CD4-positive, alpha-beta T cell treated with Interleukin-17A for 4 hours (primary cell): ENCODE data around the gene PLXNC1.
"Not testable (repeated sequence)": the region's sequence is repeated elsewhere in the genome, so short reads cannot be mapped to it uniquely, and the experiment has no call there.

Source experiments
- DNase-seq: peaks from one replicate; pipeline ENCODE4 v3.0.0-alpha.2; 2020; ENCODE audit warnings: mixed read lengths

Gene PLXNC1

DNA sequence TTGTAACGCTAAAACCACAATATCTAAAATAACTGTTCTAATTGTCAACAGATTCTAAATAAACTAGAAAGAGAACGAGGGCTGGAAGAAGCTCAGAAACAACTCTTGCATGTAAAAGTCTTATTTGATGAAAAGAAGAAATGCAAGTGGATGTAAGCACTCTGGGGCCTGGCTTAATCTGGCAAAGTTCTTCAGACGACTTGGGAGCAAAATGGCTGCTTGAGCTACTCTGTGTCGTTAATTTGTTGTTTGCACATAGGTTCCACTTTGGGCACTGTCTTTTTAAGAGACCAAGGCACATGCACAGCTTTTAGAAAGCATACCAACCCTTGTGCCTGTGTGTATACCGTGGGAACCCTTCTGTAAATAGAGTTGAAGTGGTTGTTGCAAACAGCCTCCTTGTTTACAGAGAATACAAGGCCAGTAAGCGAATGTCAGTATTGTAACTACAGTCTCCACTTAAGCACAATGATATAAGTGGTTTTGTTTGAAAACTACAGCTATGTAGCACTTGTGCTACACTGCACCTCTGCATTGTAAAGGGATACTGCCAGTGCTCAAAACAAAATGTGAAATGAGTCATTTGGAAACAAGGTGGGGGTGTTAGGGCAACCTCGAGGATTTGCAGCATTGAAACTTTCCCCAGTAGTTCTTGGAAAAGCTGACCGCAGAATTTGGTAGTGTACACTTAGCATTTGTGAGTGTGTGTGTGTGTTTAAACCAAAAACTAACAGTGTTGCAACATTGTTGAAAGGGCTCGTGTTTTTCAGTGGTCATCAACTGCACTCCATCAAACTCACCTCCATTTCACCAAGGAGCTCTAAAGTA lies 157.0 kb downstream of the PLXNC1 start:
- DNase-seq = no peak

GRCh38 chr12:94308612-94309011 lies 160.2 kb downstream of the PLXNC1 start:
- no peak for DNase-seq

GRCh38 chr12:94309373-94309772 lies 161.0 kb downstream of the PLXNC1 start:
- no peak for DNase-seq

- DNase-seq = no peak
These were observed 164.0 kb downstream of the PLXNC1 start for GRCh38 chr12:94312378-94312777.

DNA sequence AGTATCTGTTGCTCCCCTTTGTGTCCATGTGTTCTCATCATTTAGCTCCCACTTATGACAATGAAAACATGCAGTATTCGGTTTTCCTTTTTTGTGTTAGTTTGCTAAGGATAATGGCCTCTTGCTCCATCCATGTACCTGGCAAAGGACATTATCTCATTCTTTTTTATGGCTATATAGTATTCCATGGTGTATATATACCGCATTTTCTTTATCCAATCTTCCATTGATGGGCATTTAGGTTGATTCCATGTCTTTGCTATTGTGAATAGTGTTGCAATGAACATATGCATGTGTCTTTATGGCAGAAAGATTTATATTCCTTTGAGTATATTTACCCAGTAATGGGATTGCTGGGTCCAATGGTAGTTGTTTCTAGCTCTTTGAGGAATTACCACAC lies 168.2 kb downstream of the PLXNC1 start:
- not testable (repeated sequence) for DNase-seq

- DNase-seq = no peak
These were observed 169.8 kb downstream of the PLXNC1 start for GRCh38 chr12:94318181-94318580.

GRCh38 chr12:94320109-94320508 lies 171.7 kb downstream of the PLXNC1 start:
- DNase-seq = no peak

- no peak for DNase-seq
These were observed 174.0 kb downstream of the PLXNC1 start for GRCh38 chr12:94322346-94322745.

GRCh38 chr12:94326234-94326633 lies 177.9 kb downstream of the PLXNC1 start:
- no peak for DNase-seq

GRCh38 chr12:94326727-94327126 lies 178.3 kb downstream of the PLXNC1 start:
- DNase-seq = no peak

DNA sequence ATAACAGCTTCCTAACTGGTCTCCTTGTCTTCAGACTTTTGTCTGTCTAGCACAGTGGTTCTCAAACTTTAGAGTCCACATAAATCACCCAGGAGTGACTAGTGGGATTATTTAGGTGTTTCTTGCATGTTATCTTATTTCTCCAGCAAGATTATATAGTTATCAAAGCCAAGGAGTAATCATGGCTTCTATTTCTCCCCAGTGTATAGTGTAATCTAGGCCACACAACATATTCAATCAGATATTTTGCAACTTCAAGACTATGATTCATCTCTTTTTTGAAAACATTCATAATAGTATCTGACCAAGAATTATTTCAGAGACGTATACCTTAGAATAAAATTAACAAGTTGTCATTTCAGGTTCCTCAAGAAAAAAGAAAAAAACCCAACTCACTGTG lies 179.4 kb downstream of the PLXNC1 start:
- DNase-seq = no peak

DNA sequence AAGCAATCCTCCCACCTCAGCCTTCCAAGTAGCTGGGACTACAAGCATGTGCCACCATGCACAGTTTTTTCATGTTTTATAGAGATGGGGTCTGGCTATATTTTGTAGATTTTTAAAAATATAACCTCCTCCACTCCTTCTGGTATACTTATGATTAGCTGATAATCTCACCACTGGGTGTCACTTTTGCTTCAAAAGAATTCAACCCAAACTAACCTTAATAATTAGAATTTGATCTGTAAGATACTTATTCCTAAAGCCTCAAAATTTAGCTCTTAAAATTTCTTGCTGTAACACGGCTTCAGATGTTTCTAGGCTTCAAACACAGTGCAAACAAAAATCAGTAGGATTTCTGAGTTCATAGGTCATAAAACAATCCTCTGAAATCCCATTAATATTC lies 181.0 kb downstream of the PLXNC1 start:
- DNase-seq = no peak

DNA sequence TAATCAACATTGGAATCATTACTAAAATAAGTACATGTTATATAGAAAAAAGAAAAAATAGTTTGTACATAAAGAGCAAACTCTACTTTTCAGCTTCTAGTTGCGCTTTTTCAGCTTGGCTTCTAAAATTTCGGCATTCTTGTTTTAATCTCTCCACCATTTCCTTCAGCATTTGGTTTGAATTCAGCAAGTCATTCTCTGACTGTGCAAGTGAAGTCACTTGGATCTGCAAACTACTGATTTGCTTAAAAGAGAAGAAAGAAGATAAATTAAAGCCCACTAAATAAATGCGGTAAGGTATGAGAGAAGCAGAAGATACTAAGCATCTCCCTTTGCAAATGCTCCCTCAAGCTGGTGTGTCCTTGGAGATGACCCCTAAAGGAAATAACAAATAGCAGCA lies 185.0 kb downstream of the PLXNC1 start:
- no peak for DNase-seq

DNA sequence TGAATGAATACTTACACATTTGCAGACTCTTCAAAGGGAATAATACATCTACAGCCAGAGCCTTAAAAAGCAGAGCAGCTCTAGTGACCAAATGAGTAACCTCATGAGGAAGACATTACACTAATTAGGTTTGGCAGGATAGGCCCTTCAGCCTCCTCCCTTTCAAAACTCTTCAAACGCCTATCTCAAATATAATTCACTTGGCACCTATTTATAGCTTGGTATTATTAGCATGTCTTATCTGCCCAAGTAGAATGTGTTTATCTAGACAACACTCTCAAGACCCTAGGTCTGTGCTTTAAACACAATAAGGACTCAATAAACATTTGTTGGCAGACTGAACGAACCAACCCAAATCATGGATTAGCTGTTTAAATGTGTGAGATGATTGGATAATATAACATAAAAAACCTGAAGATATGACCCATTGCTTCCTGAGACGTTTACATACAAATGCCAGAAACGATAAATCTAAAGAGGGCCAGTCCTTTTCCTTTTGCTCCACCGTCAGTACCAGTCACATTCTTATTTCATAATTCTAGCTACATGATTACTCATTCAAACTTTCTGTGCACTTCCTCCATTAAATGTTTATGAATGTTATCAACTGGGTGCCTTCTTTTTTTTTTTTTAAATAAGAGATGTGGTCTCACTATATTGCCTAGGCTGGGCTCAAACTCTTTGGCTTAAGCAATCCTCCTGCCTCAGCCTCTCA lies 188.0 kb downstream of the PLXNC1 start:
- DNase-seq = no peak

- DNase-seq = no peak
These were observed 189.8 kb downstream of the PLXNC1 start for GRCh38 chr12:94338006-94338794.

DNA sequence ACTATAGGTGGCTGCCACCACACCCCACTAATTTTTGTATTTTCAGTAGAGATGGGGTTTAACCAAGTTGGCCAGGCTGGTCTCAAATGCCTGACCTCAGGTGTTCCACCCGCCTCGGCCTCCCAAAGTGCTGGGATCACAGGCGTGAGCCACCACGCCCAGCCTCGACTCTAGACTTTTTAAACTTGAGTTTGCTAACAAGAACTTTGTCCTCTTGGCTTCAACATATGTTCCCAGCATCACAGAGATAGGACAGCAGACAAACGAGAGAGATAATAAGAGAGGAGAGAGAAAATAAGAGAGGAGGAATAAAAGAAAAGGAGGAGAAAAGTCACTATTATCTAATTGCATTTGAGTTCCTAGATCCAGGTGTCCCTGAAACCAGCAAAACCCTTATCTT lies 192.2 kb downstream of the PLXNC1 start:
- no peak for DNase-seq

DNA sequence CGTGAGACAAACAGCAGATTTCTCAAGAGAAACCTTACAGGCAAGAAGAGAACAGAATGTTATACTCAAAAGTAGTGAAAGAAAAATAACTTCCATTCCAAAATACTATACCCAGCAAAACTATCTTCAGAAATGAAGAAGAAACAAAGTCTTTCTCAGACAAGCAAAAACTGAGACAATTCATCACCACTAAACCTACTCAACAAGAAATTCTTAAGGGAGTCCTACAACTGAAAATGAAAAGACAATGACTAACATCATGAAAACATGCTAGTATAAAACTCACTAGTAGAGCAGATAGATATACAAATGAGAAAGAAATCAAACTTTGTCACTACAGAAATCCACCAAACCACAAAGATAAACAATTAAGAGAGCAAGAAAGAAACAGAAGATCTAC lies 204.8 kb downstream of the PLXNC1 start:
- DNase-seq = no peak
